HepG2 (cell line): Measurements from ENCODE around the gene TDRD9.

Source experiments
- EZH2 ChIP-seq: conservative IDR thresholded peaks from 2 replicates; pipeline ENCODE4 v1.6.1; 2012; ENCODE audit warnings: mild to moderate bottlenecking, low read depth, low read length, moderate library complexity
- KAT8 ChIP-seq: IDR thresholded peaks from 2 replicates; pipeline ENCODE4 v1.6.1; 2016; ENCODE audit warnings: missing genetic modification reagents, missing compliant biosample characterization

DNA sequence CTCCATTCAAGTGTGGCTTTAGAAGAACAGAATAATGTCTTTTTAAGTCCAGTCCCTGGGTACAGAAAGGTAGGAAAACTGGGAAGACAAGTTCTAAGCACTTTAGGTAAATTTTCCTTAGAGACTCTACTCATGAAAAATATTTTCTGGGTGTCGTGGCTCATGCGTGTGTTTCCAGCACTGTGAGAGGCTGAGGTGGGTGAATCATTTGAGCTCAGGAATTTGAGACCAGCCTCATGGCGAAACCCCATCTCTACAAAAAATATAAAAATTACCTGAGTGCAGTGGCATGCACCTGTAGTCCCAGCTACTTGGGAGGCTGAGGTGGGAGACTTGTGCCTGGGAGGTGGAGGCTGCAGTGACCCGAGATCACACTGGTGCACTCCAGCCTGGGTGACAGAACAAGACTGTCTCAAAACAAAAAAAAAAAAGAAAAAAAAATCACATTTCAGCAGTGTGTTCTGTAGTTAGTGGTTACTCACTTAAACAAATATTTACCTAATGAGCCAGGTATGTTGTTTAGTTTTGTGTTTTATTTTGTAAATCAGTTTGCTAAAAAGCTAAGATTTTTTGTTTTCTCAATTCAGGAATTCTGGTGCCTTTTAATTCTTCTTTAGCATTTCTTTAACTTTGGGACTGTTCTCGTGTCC is 66.4 kb downstream of the TDRD9 start:
- no peak for TF ChIP-seq EZH2
- TF ChIP-seq KAT8 (CRISPR knock-in tag), result no peak
